ENCODE data around the gene SLC22A3. TPM values are rescaled to one million over a fixed set of nuclear protein-coding genes. Genes with fewer than 3 reads are reported as not detected.

The SLC22A3 gene
- total RNA-seq, 1 experiment from 2014 or later = 0.07 TPM

DNA sequence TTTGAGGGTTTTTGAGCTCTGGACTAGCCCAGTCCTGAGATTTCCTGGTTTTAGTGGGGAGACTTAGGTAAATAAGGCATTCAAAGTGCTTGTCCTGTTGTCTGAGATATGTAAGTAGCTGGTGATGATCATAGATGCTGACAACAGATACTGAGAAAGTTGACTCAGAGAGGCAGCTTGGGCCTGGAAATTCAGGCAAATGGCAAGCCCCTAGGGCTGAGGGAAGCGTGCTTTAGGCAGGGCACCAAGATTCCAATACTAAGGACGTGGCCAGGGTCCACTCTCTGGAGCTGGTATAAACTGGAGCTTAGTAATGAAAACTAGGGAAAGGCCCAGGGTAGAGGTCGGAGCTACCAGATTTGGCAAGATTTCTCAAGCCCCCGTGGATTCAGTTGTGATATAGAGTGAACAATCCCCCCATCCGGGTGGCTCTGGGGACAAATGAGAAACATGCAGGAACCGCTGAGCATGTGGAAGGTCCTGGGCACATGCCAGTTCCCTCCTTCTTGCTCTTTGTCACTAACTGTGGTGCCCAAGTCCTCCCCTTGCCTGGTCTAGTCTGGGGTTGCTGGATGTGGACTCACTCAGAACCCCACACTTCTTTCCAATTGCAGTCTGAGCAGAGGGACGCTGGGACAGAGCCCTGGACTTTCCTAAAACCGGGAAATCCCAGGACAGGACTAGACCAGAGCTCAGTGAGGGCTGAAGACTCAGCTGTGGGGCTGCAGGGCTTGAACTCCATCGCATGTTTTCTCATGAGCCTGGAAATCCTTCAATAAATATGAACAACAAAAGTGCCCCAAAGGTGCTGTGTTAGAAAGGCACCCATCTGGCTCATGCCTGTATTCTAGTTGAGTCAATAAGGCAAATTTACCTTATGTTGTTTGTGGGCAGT is 10.3 kb downstream of the SLC22A3 start (continued):
- TF ChIP-seq, protein P1, sequence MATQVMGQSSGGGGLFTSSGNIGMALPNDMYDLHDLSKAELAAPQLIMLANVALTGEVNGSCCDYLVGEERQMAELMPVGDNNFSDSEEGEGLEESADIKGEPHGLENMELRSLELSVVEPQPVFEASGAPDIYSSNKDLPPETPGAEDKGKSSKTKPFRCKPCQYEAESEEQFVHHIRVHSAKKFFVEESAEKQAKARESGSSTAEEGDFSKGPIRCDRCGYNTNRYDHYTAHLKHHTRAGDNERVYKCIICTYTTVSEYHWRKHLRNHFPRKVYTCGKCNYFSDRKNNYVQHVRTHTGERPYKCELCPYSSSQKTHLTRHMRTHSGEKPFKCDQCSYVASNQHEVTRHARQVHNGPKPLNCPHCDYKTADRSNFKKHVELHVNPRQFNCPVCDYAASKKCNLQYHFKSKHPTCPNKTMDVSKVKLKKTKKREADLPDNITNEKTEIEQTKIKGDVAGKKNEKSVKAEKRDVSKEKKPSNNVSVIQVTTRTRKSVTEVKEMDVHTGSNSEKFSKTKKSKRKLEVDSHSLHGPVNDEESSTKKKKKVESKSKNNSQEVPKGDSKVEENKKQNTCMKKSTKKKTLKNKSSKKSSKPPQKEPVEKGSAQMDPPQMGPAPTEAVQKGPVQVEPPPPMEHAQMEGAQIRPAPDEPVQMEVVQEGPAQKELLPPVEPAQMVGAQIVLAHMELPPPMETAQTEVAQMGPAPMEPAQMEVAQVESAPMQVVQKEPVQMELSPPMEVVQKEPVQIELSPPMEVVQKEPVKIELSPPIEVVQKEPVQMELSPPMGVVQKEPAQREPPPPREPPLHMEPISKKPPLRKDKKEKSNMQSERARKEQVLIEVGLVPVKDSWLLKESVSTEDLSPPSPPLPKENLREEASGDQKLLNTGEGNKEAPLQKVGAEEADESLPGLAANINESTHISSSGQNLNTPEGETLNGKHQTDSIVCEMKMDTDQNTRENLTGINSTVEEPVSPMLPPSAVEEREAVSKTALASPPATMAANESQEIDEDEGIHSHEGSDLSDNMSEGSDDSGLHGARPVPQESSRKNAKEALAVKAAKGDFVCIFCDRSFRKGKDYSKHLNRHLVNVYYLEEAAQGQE (IDR thresholded peaks at IDR 0.05; ENCODE audit: low read depth) = no peak
- TF ChIP-seq, protein P2, sequence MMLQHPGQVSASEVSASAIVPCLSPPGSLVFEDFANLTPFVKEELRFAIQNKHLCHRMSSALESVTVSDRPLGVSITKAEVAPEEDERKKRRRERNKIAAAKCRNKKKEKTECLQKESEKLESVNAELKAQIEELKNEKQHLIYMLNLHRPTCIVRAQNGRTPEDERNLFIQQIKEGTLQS (IDR thresholded peaks at IDR 0.05) = no peak
- no peak for TF ChIP-seq CEBPB (IDR thresholded peaks at IDR 0.05; ENCODE audit: low read depth)
- no peak for TF ChIP-seq ELF1 (IDR thresholded peaks at IDR 0.05; ENCODE audit: borderline replicate concordance, low read depth)

DNA sequence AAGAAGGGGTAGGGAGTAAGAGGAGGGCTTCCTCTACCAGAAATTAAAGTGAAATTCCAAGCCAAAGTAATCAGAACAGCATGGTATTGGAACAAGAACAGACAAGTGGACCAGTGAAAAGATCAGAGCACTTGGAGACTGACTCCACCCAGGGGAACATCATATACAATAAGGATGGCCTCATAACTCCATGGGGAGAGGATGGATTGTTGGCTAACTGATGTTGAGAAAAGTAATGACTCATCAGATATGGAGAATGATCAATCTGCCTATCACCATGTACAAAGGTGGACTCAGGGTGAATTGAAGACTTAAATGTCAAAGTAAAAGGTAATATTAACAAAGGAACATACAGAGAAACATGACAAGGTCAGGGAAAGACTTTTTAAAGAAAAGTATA is 12.8 kb downstream of the SLC22A3 start:
- no peaks in the 10 kb centered on the region for H3K4me1 ChIP-seq (ENCODE audit: control insufficient read depth in 1 of 2, insufficient read depth in 2 of 2, low read length in 2 of 2)
- no TSS peak for BruUV-seq (replicated peaks)
- H3K79me2 ChIP-seq (ENCODE audit: insufficient read depth, low read length) = no peaks in the 10 kb centered on the region

More for the DNA sequence above, 12.8 kb downstream of the SLC22A3 start:
- Histone ChIP-seq H4K20me1 (ENCODE audit: insufficient read depth) (no peaks in the 10 kb centered on the region), H2AFZ (ENCODE audit: low read depth, low read length, poor library complexity, severe bottlenecking) (no peak overlapping the region), H3K9me3 (ENCODE audit: control insufficient read depth in 1 of 2, insufficient read depth in 1 of 2, low read depth in 1 of 2, low read length in 2 of 2) (no peaks in the 10 kb centered on the region), H3K27me3 (ENCODE audit: insufficient read depth, low read length) (no peaks in the 10 kb centered on the region), H3K27ac (ENCODE audit: low read depth, low read length) (no peak overlapping the region), H3K4me3 (replicated peaks in 1 of 2; ENCODE audit: low read depth in 1 of 2, low read length in 2 of 2) (no peak overlapping the region), H3K9me2 (ENCODE audit: insufficient read depth) (no peaks in the 10 kb centered on the region), H3K36me3 (ENCODE audit: control insufficient read depth in 1 of 2, insufficient read depth in 2 of 2, low read length in 2 of 2) (no peaks in the 10 kb centered on the region), H3K9ac (ENCODE audit: low read length) (no peak overlapping the region), H3K4me2 (ENCODE audit: low read length) (no peak overlapping the region)
- no peak for ATAC-seq
- intact Hi-C loops (cut with micrococcal nuclease) = no loop called here
- TF ChIP-seq SP1 (IDR thresholded peaks at IDR 0.05; ENCODE audit: low read depth) = no peak
- no peak for TF ChIP-seq POLR2A (IDR thresholded peaks at IDR 0.05; ENCODE audit: borderline replicate concordance, extremely low read depth, insufficient read depth, insufficient read length)
- TF ChIP-seq POLR2AphosphoS5 (IDR thresholded peaks at IDR 0.05; ENCODE audit: low read depth, low read length) = no peak
- no peak for TF ChIP-seq CEBPB (IDR thresholded peaks at IDR 0.05; ENCODE audit: low read depth)
- TF ChIP-seq CBX3 (IDR thresholded peaks at IDR 0.05; ENCODE audit: low read depth) = no peak
- no peak for TF ChIP-seq SRF (IDR thresholded peaks at IDR 0.05; ENCODE audit: low read depth)
- TF ChIP-seq, protein P3, sequence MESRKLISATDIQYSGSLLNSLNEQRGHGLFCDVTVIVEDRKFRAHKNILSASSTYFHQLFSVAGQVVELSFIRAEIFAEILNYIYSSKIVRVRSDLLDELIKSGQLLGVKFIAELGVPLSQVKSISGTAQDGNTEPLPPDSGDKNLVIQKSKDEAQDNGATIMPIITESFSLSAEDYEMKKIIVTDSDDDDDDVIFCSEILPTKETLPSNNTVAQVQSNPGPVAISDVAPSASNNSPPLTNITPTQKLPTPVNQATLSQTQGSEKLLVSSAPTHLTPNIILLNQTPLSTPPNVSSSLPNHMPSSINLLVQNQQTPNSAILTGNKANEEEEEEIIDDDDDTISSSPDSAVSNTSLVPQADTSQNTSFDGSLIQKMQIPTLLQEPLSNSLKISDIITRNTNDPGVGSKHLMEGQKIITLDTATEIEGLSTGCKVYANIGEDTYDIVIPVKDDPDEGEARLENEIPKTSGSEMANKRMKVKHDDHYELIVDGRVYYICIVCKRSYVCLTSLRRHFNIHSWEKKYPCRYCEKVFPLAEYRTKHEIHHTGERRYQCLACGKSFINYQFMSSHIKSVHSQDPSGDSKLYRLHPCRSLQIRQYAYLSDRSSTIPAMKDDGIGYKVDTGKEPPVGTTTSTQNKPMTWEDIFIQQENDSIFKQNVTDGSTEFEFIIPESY (IDR thresholded peaks at IDR 0.05; ENCODE audit: extremely low read depth, insufficient replicate concordance, low read length) = no peak
- TF ChIP-seq EZH2 (IDR thresholded peaks at IDR 0.05) = no peak
- TF ChIP-seq EGR1 (IDR thresholded peaks at IDR 0.05; ENCODE audit: low read depth) = no peak
- TF ChIP-seq, protein P4, sequence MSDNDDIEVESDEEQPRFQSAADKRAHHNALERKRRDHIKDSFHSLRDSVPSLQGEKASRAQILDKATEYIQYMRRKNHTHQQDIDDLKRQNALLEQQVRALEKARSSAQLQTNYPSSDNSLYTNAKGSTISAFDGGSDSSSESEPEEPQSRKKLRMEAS (IDR thresholded peaks at IDR 0.05) = no peak
- TF ChIP-seq YY1 (IDR thresholded peaks at IDR 0.05; ENCODE audit: extremely low read depth, insufficient replicate concordance, low read depth, low read length) = no peak
- TF ChIP-seq, protein P5, sequence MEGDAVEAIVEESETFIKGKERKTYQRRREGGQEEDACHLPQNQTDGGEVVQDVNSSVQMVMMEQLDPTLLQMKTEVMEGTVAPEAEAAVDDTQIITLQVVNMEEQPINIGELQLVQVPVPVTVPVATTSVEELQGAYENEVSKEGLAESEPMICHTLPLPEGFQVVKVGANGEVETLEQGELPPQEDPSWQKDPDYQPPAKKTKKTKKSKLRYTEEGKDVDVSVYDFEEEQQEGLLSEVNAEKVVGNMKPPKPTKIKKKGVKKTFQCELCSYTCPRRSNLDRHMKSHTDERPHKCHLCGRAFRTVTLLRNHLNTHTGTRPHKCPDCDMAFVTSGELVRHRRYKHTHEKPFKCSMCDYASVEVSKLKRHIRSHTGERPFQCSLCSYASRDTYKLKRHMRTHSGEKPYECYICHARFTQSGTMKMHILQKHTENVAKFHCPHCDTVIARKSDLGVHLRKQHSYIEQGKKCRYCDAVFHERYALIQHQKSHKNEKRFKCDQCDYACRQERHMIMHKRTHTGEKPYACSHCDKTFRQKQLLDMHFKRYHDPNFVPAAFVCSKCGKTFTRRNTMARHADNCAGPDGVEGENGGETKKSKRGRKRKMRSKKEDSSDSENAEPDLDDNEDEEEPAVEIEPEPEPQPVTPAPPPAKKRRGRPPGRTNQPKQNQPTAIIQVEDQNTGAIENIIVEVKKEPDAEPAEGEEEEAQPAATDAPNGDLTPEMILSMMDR (IDR thresholded peaks at IDR 0.05 in 2 of 3, conservative IDR thresholded peaks at IDR 0.05 in 1 of 3; ENCODE audit: borderline replicate concordance in 1 of 3, insufficient read depth in 1 of 3, low read depth in 2 of 3, low read length in 2 of 3) = no peak
- no peak for TF ChIP-seq ZFX (IDR thresholded peaks at IDR 0.05)
- ChIA-PET CTCF (no interaction called here), RAD21 (ENCODE audit: low non-redundant PET in 1 of 2, low total read pairs in 2 of 2, uncharacterized antibody in 2 of 2, unreplicated experiment in 2 of 2) (interaction anchor here in 1 of 2 experiments (0.9 kb wide), 1 partner anchor 95 kb away, joined by 8 read pairs; no protein-coding TSS in a partner anchor), POLR2A (no interaction called here)
- DNase-seq (ENCODE audit: low read depth, low spot score) = no peak
